ENCODE results near the gene LRRFIP1.

GRCh38 chr2:237697586-237698357 lies 70.4 kb downstream of the LRRFIP1 start:
- no peak for TF ChIP-seq TAF1 (IDR thresholded peaks at IDR 0.05; ENCODE audit: low read depth)
- TF ChIP-seq REST (IDR thresholded peaks at IDR 0.05; ENCODE audit: low read depth) = no peak
- TF ChIP-seq YY1 (IDR thresholded peaks at IDR 0.05; ENCODE audit: low read depth) = no peak
- TF ChIP-seq MAX (IDR thresholded peaks at IDR 0.05) = no peak
- TF ChIP-seq TEAD4 (IDR thresholded peaks at IDR 0.05) = no peak
- TF ChIP-seq USF1 (IDR thresholded peaks at IDR 0.05) = no peak
- TF ChIP-seq EP300 (IDR thresholded peaks at IDR 0.05; ENCODE audit: borderline replicate concordance) = no peak
- TF ChIP-seq CEBPB (IDR thresholded peaks at IDR 0.05) = no peak
